Measurements from ENCODE around the gene IQSEC1.

IQSEC1 gene

DNA sequence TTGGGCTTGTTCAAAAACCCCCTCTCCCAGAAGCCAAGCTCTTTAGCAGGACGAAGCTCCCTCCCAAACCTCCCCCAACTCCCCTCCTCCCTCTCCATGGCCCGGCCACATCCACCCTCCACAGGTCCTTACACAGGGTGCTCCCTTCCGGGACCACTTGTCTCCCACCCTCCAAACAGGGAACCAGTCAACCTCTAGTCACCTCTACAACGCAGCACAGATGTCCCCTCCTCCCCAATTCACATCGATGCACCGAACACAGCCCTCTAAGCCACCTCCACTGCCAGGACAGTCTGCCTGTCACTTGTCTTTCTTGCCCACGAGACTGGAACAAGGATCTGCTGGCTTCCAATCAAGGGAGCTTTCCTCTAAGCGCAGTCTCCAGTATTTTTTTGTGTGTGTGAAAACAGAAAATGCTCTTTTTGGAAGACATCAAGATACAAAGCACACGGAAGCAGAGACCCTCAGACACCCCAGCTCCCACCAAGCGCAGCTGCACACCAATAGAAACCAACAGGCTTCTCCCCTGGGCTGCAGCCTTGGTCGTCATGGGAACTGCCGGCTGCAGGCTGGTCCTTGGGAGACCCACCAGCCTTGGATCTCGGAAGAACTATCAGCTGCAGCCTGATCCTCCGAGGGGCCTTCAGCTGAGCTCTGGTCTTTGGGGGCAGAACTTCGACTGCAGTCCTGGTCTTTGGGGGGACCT, 26.5 kb downstream of the IQSEC1 start:
- TF ChIP-seq, protein P1, sequence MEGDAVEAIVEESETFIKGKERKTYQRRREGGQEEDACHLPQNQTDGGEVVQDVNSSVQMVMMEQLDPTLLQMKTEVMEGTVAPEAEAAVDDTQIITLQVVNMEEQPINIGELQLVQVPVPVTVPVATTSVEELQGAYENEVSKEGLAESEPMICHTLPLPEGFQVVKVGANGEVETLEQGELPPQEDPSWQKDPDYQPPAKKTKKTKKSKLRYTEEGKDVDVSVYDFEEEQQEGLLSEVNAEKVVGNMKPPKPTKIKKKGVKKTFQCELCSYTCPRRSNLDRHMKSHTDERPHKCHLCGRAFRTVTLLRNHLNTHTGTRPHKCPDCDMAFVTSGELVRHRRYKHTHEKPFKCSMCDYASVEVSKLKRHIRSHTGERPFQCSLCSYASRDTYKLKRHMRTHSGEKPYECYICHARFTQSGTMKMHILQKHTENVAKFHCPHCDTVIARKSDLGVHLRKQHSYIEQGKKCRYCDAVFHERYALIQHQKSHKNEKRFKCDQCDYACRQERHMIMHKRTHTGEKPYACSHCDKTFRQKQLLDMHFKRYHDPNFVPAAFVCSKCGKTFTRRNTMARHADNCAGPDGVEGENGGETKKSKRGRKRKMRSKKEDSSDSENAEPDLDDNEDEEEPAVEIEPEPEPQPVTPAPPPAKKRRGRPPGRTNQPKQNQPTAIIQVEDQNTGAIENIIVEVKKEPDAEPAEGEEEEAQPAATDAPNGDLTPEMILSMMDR (IDR thresholded peaks at IDR 0.05; ENCODE audit: low read depth, low read length): no peak
- H3K4me3 ChIP-seq (ENCODE audit: low read depth, low read length): no peak overlapping the region
- in situ Hi-C loops (cut with HindIII; ENCODE audit: low sequenced_read_pairs): no loop called here
- DNase-seq (ENCODE audit: low read depth, low spot score): no peak

DNA sequence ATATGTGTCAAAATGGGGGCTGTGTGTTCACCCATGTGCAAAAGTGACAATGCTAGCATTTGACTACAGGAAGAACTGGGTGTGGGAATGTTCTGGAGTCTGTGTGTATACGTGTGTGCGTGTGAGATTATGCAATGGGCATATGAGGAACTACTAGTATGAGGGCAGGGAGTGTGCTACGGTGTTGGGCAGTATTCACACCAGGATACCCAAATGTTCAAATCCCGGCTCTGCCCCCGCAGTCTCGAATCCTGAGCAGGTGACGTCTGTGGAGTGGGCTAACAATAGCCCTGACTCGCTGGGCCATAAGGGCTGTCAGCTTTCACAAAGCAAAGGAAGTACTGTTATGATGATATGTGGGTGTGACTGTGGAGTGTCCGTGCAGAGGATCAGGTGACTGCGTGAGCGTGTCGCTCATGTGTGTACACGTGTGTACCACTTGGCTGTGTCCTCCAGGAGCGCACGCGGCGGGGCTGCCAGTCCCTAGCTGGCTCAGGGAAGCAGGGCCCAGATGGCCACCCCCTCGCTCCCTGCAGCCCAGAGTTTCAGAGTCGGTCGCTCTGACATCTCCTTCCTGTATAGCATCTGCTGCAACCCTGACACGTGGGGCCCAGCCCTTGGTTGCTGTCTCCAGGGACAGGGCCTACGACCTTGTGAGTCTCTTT, 27.2 kb downstream of the IQSEC1 start:
- H3K4me3 ChIP-seq (ENCODE audit: low read depth, low read length): no peak overlapping the region
- TF ChIP-seq, protein P1 (IDR thresholded peaks at IDR 0.05; ENCODE audit: low read depth, low read length): no peak
- in situ Hi-C loops (cut with HindIII; ENCODE audit: low sequenced_read_pairs): no loop called here
- DNase-seq (ENCODE audit: low read depth, low spot score): no peak

DNA sequence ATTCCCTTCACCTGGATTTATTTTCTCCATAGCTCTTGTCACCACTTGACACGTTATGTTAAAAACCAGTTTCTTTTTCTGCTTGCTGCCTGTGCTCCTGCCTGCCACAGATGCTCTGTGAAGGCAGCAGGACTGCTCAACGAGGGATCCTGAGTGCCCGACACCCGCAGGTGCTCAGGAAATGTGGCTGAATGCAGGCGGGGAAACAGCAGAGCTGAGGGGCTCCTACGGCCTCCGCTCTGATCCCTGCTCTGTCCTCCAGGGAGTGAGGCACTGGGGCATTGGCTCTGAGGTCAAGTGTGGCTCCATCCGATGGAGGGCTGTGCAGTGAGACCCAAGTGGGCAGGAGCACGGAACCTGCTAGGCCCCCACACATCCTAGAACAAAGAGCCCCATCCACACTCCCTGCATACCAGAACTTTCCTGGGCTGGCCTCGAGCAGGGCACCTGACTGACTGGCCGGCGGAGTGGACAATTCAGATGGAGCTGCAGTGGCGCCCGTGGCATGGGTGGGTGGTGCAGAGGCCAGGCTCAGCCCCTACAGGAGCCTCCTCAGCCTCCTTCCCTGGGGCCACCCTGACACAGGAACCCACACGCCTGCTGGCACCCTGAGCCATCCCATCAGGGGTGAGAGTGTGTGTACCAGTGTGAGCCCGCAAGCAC, 27.9 kb downstream of the IQSEC1 start:
- in situ Hi-C loops (cut with HindIII; ENCODE audit: low sequenced_read_pairs): no loop called here
- DNase-seq (ENCODE audit: low read depth, low spot score): no peak
- TF ChIP-seq, protein P1 (IDR thresholded peaks at IDR 0.05; ENCODE audit: low read depth, low read length): no peak
- no peak overlapping the region for H3K4me3 ChIP-seq (ENCODE audit: low read depth, low read length)

DNA sequence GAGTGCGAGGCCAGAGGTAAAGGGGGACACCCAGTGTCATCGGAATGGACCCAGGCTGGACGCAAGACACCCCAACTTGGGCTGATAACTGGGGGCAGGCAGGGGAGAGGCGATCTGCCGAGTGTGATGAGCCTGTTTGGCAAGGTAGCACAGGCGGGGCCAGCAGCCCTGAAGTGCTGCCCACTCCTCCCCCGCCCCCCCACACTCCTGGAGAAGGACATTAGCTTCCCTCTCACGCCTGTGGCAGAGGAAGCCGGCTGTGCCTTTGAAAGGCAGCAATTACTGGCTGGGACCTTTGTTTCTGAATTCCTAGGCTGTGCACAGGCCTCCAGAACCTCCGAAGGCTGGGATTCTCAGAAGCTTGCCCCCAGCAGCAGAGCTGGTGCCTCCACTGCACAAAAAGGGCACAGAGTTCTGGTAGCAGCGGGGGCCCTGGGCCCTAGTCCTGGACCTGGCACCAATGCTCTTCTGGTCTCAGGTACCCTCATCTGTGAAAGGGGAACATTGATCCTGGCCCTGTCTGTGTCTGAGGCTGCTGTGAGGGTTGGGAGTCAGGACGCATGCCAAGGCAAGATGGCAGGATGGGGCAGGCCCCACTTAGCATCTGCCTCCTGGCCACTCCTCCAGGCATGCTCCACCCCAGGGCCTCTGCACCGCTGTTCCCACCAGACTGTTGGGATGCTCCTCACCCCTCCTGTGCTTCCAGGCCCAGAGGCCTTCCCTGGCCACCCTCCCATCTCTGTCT, 28.6 kb downstream of the IQSEC1 start:
- H3K4me3 ChIP-seq (ENCODE audit: low read depth, low read length): no peak overlapping the region
- TF ChIP-seq, protein P1 (IDR thresholded peaks at IDR 0.05; ENCODE audit: low read depth, low read length): no peak
- DNase-seq (ENCODE audit: low read depth, low spot score): no peak
- in situ Hi-C loops (cut with HindIII; ENCODE audit: low sequenced_read_pairs): no loop called here

DNA sequence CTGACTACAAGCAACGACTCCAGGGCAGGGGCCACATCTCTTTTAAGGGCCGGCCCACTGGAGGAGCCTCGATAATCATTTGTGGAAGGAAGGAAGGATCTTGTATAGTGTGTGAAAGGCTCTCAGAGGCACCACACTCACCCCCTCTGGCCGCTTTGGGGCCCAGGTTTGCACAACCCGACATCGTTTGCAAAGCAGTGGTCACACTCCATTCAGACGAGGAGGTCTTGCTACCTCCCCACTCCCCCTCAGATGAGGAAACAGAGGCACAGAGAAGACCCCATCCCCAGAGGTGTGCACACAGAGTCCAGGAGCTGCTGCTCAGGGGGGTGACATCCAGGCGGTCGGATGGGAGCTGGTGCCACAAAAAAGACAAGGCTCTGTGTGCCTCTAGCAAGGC, 29.6 kb downstream of the IQSEC1 start:
- in situ Hi-C loops (cut with HindIII; ENCODE audit: low sequenced_read_pairs): no loop called here
- TF ChIP-seq, protein P1 (IDR thresholded peaks at IDR 0.05; ENCODE audit: low read depth, low read length): no peak
- no peak for DNase-seq (ENCODE audit: low read depth, low spot score)
- no peak overlapping the region for H3K4me3 ChIP-seq (ENCODE audit: low read depth, low read length)

DNA sequence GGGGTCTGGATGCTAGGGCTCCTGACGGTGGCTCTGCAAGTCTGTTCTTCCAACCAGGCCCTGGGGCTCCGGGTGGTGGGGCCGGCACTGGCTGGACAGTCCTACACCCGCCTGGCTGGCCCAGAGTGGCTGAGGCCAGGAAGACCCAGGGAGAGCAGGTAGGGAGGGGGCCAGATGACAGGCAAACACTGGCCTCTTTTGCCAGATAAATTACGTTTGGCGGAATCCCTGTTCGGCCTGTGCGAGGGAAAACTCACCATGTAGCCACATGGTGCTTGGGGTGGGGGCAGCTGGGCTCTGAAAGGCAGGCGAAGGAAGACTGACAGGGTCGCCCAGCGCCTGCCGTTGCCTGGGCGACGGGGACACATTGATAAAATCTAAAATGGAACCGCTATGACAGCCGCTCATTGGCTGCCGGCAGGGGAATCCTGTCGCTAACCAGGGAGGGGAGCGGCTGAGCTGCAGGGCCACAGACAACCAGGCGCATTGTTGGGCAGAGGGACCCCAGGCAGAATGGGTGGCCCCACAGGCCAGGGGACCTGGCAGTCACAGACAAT, 30.4 kb downstream of the IQSEC1 start:
- TF ChIP-seq, protein P1 (IDR thresholded peaks at IDR 0.05; ENCODE audit: low read depth, low read length): no peak
- no peak for DNase-seq (ENCODE audit: low read depth, low spot score)
- H3K4me3 ChIP-seq (ENCODE audit: low read depth, low read length): no peak overlapping the region
- in situ Hi-C loops (cut with HindIII; ENCODE audit: low sequenced_read_pairs): no loop called here

Data from astrocyte of the spinal cord (primary cell).